T-helper 9 cell (primary cell): Measurements from ENCODE around the gene SH3RF3.

Experiments used
- DNase-seq: peaks from one replicate; pipeline ENCODE4 v3.0.0-alpha.2; 2020

Gene SH3RF3

GRCh38 chr2:109244750-109245382, 115.9 kb downstream of the SH3RF3 start:
- DNase-seq, result no peak

GRCh38 chr2:109246176-109246575, 117.2 kb downstream of the SH3RF3 start:
- DNase-seq, result no peak

- no peak for DNase-seq
Measured at GRCh38 chr2:109246616-109247015, 117.6 kb downstream of the SH3RF3 start.

- no peak for DNase-seq
Measured at GRCh38 chr2:109247340-109247739, 118.3 kb downstream of the SH3RF3 start.

GRCh38 chr2:109247812-109248211, 118.8 kb downstream of the SH3RF3 start:
- no peak for DNase-seq

- DNase-seq, result no peak
Measured at GRCh38 chr2:109248590-109248989, 119.6 kb downstream of the SH3RF3 start.

GRCh38 chr2:109253217-109253616, 124.2 kb downstream of the SH3RF3 start:
- DNase-seq, result no peak

- no peak for DNase-seq
Measured at GRCh38 chr2:109254174-109254904, 125.3 kb downstream of the SH3RF3 start.

- DNase-seq, result no peak
Measured at GRCh38 chr2:109255654-109256053, 126.6 kb downstream of the SH3RF3 start.

GRCh38 chr2:109256111-109256510, 127.1 kb downstream of the SH3RF3 start:
- DNase-seq, result no peak

GRCh38 chr2:109256921-109257320, 127.9 kb downstream of the SH3RF3 start:
- DNase-seq, result no peak

GRCh38 chr2:109257653-109258052, 128.6 kb downstream of the SH3RF3 start:
- no peak for DNase-seq

GRCh38 chr2:109258376-109258775, 129.4 kb downstream of the SH3RF3 start:
- no peak for DNase-seq

- no peak for DNase-seq
Measured at GRCh38 chr2:109258905-109259540, 130.0 kb downstream of the SH3RF3 start.

GRCh38 chr2:109259671-109260070, 130.7 kb downstream of the SH3RF3 start:
- DNase-seq, result no peak

- no peak for DNase-seq
Measured at GRCh38 chr2:109260116-109260855, 131.3 kb downstream of the SH3RF3 start.

- no peak for DNase-seq
Measured at GRCh38 chr2:109260886-109261700, 132.1 kb downstream of the SH3RF3 start.

- DNase-seq, result no peak
Measured at GRCh38 chr2:109261906-109262631, 133.1 kb downstream of the SH3RF3 start.

GRCh38 chr2:109264595-109265328, 135.8 kb downstream of the SH3RF3 start:
- DNase-seq, result no peak

GRCh38 chr2:109265369-109265768, 136.4 kb downstream of the SH3RF3 start:
- DNase-seq, result no peak

- DNase-seq, result no peak
Measured at GRCh38 chr2:109265953-109266352, 136.9 kb downstream of the SH3RF3 start.
